Adrenal gland (tissue), 12 donors: ENCODE results near the gene SLC33A1. TPM values are rescaled to one million over a fixed set of nuclear protein-coding genes. Genes with fewer than 3 reads are reported as not detected.

Source experiments
- DNase-seq, 7 donors: peaks; one replicate each; pipeline ENCODE4 v3.0.0-alpha.2; 2019 to 2020
- H3K27ac ChIP-seq, 5 donors: fragments of 200-600 bp; sonication (generic) in 4 of 5; 1 replicate in 3 of 5; 2 replicates in 2 of 5; pipeline versions ENCODE4 v1.5.1 to v1.8.0; 2016 to 2020; ENCODE audit warnings: mild to moderate bottlenecking in 1 of 5
- H3K27me3 ChIP-seq: fragments of 200-600 bp; 2 replicates; pipeline ENCODE4 v1.8.0; 2021
- H3K36me3 ChIP-seq, 2 donors: fragments of 200-600 bp; replicated peaks in 1 of 2; 1 replicate in 1 of 2; 2 replicates in 1 of 2; pipeline versions ENCODE4 v1.5.1 to v1.8.0; 2018 to 2022
- H3K4me1 ChIP-seq, 2 donors: fragments of 200-600 bp; replicated peaks in 1 of 2; 1 replicate in 1 of 2; 2 replicates in 1 of 2; pipeline versions ENCODE4 v1.5.1 to v1.8.0; 2018 to 2021
- H3K4me3 ChIP-seq, 4 donors: fragments of 200-600 bp; sonication (generic) in 3 of 4; one replicate each; pipeline ENCODE4 v1.5.1; 2016 to 2018
- H3K9me3 ChIP-seq, 3 donors: fragments of 200-600 bp; sonication (generic) in 1 of 3; replicated peaks in 1 of 3; 1 replicate in 2 of 3; 2 replicates in 1 of 3; pipeline versions ENCODE4 v1.5.1 to v1.8.0; 2016 to 2021
- POLR2A ChIP-seq, 2 donors: fragments of 450-650 bp; IDR thresholded peaks; one replicate each; pipeline ENCODE4 v1.6.1; 2017; ENCODE audit warnings: antibody characterized with exemption in 2 of 2, mild to moderate bottlenecking in 2 of 2, moderate library complexity in 1 of 2
- WGBS, 4 donors: extraction: QIAGEN DNeasy Blood & Tissue Kit in 2 of 4; methylation state at CpG; one replicate each; pipeline versions ENCODE4 v1.1.5 to v1.1.7; 2013 to 2017; 5-methylcytosine and 5-hydroxymethylcytosine counted together
- intact Hi-C, 2 donors: fragments of 100-400 bp; cut with DNase I; formaldehyde crosslinking; loops; one replicate each; pipeline versions ENCODE4 v1.14.1 to v1.15.0; 2022 to 2023
- polyA plus RNA-seq, 3 donors: library from polyadenylated mRNA; stranded (reverse); fragments of 200-250 nt in 2 of 3; fragments of 350-450 nt in 1 of 3; fragmentation: Illumina TruSeq in 1 of 3; extraction: RNeasy Lipid Tissue Mini Kit (QIAGEN cat#74804) in 1 of 3; gene quantifications; one replicate each; pipeline ENCODE4 v1.2.3, GENCODE V29; 2013 to 2014
- total RNA-seq, 9 donors: library from RNA; depleted of rRNA in 4 of 9; stranded (reverse); fragments of >200 nt in 4 of 9; fragments of 120-200 nt in 1 of 9; fragmentation: NEBNext Ultra II Directional in 1 of 9; extraction: Animal tissue kit (Norgen Biotek cat#: 25700) in 1 of 9; gene quantifications; one replicate each; pipeline versions ENCODE4 v1.1.0 to v1.2.4, GENCODE V29; 2013 to 2023
- TF ChIP-seq, protein P1 (sequence below), 6 experiments: fragments of 450-650 bp in 4 of 6; fragments of 200-600 bp in 2 of 6; sonication (generic) in 1 of 6; IDR thresholded peaks; 1 replicate in 5 of 6; 2 replicates in 1 of 6; pipeline versions ENCODE4 v1.5.1 to v1.8.0; 2016 to 2021; ENCODE audit warnings: antibody characterized with exemption in 6 of 6, mild to moderate bottlenecking in 2 of 6, moderate library complexity in 1 of 6
- donor health status: healthy with polysubstance abuse.
- donor health status: Bipolar disorder and iron deficiency.
- donor health status: DM: yes; HTN: yes; CAD: no.
- donor health status: DM: no; HTN: no; CAD: no.
- donor health status: DM: no; HTN: no; CAD: no.
- donor health status: DM: yes; HTN: yes; CAD: no.

The SLC33A1 gene
- total and polyA plus RNA-seq, 12 donors: 3.6 to 101 (median 36.2) TPM

GRCh38 chr3:155807823-155808222, 46.4 kb downstream of the SLC33A1 start:
- Histone ChIP-seq H3K36me3 (no peaks in the 10 kb centered on the region), H3K27me3 (no peaks in the 10 kb centered on the region), H3K4me3 (no peak overlapping the region), H3K9me3 (no peaks in the 10 kb centered on the region), H3K27ac (no peak overlapping the region), H3K4me1 (peaks cover 0 to 3% of the 10 kb centered on the region in 2 donors)
- DNase-seq: no peak
- 87 to 93% (median 89%) methylated on average over 2 of the region's 2 CpGs for WGBS, 4 donors
- TF ChIP-seq, protein P1, sequence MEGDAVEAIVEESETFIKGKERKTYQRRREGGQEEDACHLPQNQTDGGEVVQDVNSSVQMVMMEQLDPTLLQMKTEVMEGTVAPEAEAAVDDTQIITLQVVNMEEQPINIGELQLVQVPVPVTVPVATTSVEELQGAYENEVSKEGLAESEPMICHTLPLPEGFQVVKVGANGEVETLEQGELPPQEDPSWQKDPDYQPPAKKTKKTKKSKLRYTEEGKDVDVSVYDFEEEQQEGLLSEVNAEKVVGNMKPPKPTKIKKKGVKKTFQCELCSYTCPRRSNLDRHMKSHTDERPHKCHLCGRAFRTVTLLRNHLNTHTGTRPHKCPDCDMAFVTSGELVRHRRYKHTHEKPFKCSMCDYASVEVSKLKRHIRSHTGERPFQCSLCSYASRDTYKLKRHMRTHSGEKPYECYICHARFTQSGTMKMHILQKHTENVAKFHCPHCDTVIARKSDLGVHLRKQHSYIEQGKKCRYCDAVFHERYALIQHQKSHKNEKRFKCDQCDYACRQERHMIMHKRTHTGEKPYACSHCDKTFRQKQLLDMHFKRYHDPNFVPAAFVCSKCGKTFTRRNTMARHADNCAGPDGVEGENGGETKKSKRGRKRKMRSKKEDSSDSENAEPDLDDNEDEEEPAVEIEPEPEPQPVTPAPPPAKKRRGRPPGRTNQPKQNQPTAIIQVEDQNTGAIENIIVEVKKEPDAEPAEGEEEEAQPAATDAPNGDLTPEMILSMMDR (IDR thresholded peaks at IDR 0.05): no peak
- TF ChIP-seq POLR2A (IDR thresholded peaks at IDR 0.05): no peak
- intact Hi-C loops: loop anchor here (10.0 kb wide), 2 partner anchors 47 to 57 kb away; partner anchors contain the start of gene SLC33A1 (in 1 of the 2)

DNA sequence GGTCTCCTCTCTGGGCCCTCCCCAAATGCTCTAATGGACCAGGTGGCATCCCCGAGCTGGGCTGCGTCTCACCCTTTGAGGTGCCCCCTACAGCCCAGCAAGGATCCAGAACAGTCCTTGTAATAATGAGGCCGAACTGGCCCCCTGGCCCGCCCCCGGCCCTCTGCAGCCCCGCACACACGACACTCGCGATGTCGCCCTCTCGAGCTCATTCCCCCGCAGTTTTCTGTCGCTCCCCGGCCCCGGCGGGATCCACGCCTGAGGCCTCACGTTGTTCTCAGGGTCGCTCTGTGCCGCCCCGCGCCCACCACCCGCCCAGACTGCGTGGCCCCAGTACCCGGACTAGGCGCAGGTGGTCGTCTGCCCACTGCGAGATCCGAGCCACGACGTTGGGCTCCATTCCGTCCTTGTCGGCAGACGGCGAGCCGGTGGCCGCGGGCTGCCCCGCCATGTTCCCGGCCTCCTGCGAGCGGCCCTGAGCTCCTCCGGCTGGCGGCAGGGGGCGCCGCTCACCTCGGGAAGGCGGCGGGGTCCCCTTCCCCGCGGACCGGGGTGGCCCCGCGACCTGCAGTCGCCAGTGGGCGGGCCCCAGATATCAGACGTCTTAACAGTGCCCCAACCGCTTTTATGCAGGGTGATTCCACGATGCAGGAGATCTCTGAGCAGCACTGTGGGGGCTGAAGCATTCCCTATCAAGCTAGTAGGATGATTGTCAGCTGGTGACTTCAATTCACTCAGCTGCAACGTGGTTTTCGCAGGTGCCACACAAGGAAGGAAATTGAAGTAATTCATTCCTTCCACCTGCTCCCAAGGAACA, 48.2 kb downstream of the SLC33A1 start, which contains the start of gene C3orf33:
TSS of gene C3orf33 (minus strand) at position 477 of the 817 bp plus-strand sequence. CDS start at position 451, 26 bp downstream.
- peak in 1 of 2 donors; percentile 13 for TF ChIP-seq POLR2A (IDR thresholded peaks at IDR 0.05)
- TF ChIP-seq, protein P1 (IDR thresholded peaks at IDR 0.05): peak; percentile 49 to 89 (median 74)
- intact Hi-C loops: loop anchor here (10.0 kb wide), 2 partner anchors 49 to 59 kb away; partner anchors contain the start of gene SLC33A1 (in 1 of the 2)
- WGBS, 4 donors: 0 to 1% (median 0%) methylated on average over 9 to 61 of the region's 61 CpGs

DNA sequence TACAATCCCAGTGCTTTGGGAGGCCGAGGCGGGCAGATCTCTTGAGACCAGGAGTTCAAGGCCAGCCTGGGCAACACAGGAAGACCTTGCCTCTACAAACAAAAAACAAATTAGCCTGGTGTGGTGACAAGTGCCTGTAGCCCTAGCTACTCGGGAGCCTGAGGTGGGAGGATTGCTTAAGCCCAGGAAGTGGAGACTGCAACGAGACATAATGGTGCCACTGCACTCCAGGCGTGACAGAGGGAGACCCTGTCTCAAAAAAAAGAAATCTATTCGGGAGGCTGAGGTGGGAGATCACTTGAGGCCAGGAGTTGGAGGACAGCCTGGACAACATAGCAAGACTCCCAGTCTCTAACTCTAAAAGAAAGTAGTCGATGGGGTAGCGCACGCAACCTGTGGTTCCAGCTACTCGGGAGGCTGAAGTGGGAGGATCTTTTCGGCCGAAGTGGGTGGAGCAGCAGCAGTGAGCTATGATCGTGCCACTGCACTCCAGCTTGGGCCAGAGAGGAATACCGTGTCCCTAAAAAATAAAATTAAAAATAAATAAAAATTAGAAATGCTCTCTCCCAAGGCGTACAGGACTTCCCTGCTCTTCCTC, 48.9 kb downstream of the SLC33A1 start:
- TF ChIP-seq, protein P1 (IDR thresholded peaks at IDR 0.05): no peak
- no peak for TF ChIP-seq POLR2A (IDR thresholded peaks at IDR 0.05)
- H3K4me1 ChIP-seq: peaks cover 0 to 3% of the 10 kb centered on the region in 2 donors
- peak in 6 of 7 donors; percentile 31 to 66 (median 52) for DNase-seq
- H3K4me3 ChIP-seq: peak overlapping the region in 3 of 4 donors; percentile 55 to 87 (median 83)
- no peaks in the 10 kb centered on the region for H3K9me3 ChIP-seq
- no peaks in the 10 kb centered on the region for H3K27me3 ChIP-seq
- WGBS, 4 donors: 21 to 38% (median 29%) methylated on average over 15 of the region's 15 CpGs
- H3K36me3 ChIP-seq: no peaks in the 10 kb centered on the region
- intact Hi-C loops: loop anchor here (10.0 kb wide), 2 partner anchors 49 to 59 kb away; partner anchors contain the start of gene SLC33A1 (in 1 of the 2)
- H3K27ac ChIP-seq: peak overlapping the region in 3 of 5 donors; percentile 87 to 91 (median 88)

More for the DNA sequence above, 48.2 kb downstream of the SLC33A1 start, which contains the start of gene C3orf33:
- DNase-seq: peak; percentile 58 to 76 (median 68)
- no peaks in the 10 kb centered on the region for H3K36me3 ChIP-seq
- H3K27ac ChIP-seq: peak within 1 kb of the TSS in 4 of 5 donors; percentile 87 to 91 (median 88)
- peaks cover 0 to 3% of the 10 kb centered on the region in 2 donors for H3K4me1 ChIP-seq
- H3K4me3 ChIP-seq: peak within 1 kb of the TSS; percentile 55 to 87 (median 79)
- H3K9me3 ChIP-seq: no peaks in the 10 kb centered on the region
- H3K27me3 ChIP-seq: no peaks in the 10 kb centered on the region

DNA sequence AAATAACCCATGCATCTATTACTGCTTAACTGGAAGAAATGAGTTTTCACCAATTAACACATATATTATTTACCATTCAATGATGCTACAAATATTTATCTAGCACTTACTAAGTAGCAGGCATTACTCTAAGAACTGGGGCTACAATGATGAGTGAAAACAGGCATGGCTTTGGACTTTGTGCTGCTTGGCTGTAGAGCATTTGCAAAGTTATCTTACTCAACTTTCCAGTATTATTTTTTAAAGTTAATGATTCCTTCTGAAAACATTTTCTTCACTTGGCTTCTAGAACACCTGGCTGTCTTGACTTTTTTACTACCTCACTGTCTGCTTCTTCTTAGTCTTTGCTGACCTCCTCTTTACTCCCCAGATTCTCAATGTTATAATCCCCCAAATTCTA, 49.9 kb downstream of the SLC33A1 start:
- intact Hi-C loops: loop anchor here (10.0 kb wide), 2 partner anchors 50 to 60 kb away; partner anchors contain the start of gene SLC33A1 (in 1 of the 2)
- DNase-seq: no peak
- Histone ChIP-seq H3K4me3 (no peak overlapping the region), H3K27ac (no peak overlapping the region), H3K4me1 (peaks cover 0 to 3% of the 10 kb centered on the region in 2 donors), H3K36me3 (no peaks in the 10 kb centered on the region), H3K9me3 (no peaks in the 10 kb centered on the region), H3K27me3 (no peaks in the 10 kb centered on the region)
- TF ChIP-seq, protein P1 (IDR thresholded peaks at IDR 0.05): no peak
- no peak for TF ChIP-seq POLR2A (IDR thresholded peaks at IDR 0.05)
